Psoas muscle (tissue), 8 donors: ENCODE measurements around the gene TAS2R38. TPM values are rescaled to one million over a fixed set of nuclear protein-coding genes. Genes with fewer than 3 reads are reported as not detected.

ENCODE experiments used
- ATAC-seq, 4 donors: fragments of 200-7000 bp; cut with Tn5 transposase; one replicate each; pipeline ENCODE4 v1.9.1; 2020; ENCODE audit warnings: moderate library complexity in 3 of 4, mild to moderate bottlenecking in 2 of 4
- DNase-seq, 2 donors: peaks; one replicate each; pipeline ENCODE4 v3.0.0-alpha.2; 2020
- H3K27ac ChIP-seq: fragments of 200-600 bp; one replicate; pipeline ENCODE4 v1.8.0; 2022
- H3K27me3 ChIP-seq, 3 donors: fragments of 200-600 bp in 1 of 3; one replicate each; pipeline versions ENCODE4 v1.6.1 to v1.8.0; 2013 to 2022; ENCODE audit warnings: low read length in 2 of 3, mild to moderate bottlenecking in 2 of 3, moderate library complexity in 1 of 3; ENCODE audit not compliant: insufficient read depth in 3 of 3
- H3K36me3 ChIP-seq, 2 donors: fragments of 200-600 bp in 1 of 2; one replicate each; pipeline versions ENCODE4 v1.6.1 to v1.8.0; 2013 to 2022; ENCODE audit warnings: low read depth in 1 of 2, mild to moderate bottlenecking in 1 of 2, moderate library complexity in 1 of 2; ENCODE audit not compliant: insufficient read depth in 1 of 2
- H3K4me1 ChIP-seq: fragments of 200-600 bp; one replicate; pipeline ENCODE4 v1.8.0; 2022
- H3K4me3 ChIP-seq: fragments of 200-600 bp; one replicate; pipeline ENCODE4 v1.8.0; 2022; ENCODE audit warnings: mild to moderate bottlenecking
- H3K9me3 ChIP-seq: fragments of 200-600 bp; one replicate; pipeline ENCODE4 v1.8.0; 2022
- CTCF ChIP-seq: fragments of 200-600 bp; IDR thresholded peaks from one replicate; pipeline ENCODE4 v1.8.0; 2022; ENCODE audit warnings: antibody characterized with exemption
- WGBS, 3 donors: extraction: QIAGEN DNeasy Blood & Tissue Kit; methylation state at CpG; one replicate each; pipeline versions ENCODE4 v1.1.6 to v1.1.7; 2013; 5-methylcytosine and 5-hydroxymethylcytosine counted together
- intact Hi-C, 2 donors: fragments of 100-400 bp; cut with DNase I; formaldehyde crosslinking; loops; one replicate each; pipeline versions ENCODE4 v1.11.0 to v1.14.2; 2022
- polyA plus RNA-seq, 3 donors: library from polyadenylated mRNA; stranded (reverse); fragments of 200-250 nt; gene quantifications; one replicate each; pipeline ENCODE4 v1.2.3, GENCODE V29; 2013
- total RNA-seq, 4 donors: library from RNA; stranded (reverse); fragmentation: NEBNext Ultra II Directional in 2 of 4; extraction: Animal tissue kit (Norgen Biotek cat#: 25700) in 2 of 4; gene quantifications; one replicate each; pipeline versions ENCODE4 v1.2.1 to v1.2.4, GENCODE V29; 2021 to 2023
- donor health status: healthy with polysubstance abuse.
- donor health status: DM: no; HTN: no; CAD: no; lungs with moderate emphysema.
- donor health status: Bipolar disorder and iron deficiency.
- donor health status: healthy.
- donor health status: DM: yes; HTN: yes; CAD: no.
- donor health status: DM: no; HTN: no; CAD: no.
- donor health status: DM: no; HTN: no; CAD: no.
- donor health status: DM: yes; HTN: yes; CAD: no.

The TAS2R38 gene
- total and polyA plus RNA-seq, 7 donors = not detected

GRCh38 chr7:141954334-141954733 is 19.2 kb downstream of the TAS2R38 start:
- 70 to 83% (median 76%) methylated on average over 1 of the region's 1 CpG for WGBS, 3 donors
- no peaks in the 10 kb centered on the region for H3K36me3 ChIP-seq
- no peaks in the 10 kb centered on the region for H3K9me3 ChIP-seq
- DNase-seq (no peak), ATAC-seq (no peak)
- H3K4me1 ChIP-seq = no peaks in the 10 kb centered on the region
- no peak for TF ChIP-seq CTCF
- H3K4me3 ChIP-seq = no peak overlapping the region
- H3K27me3 ChIP-seq = no peaks in the 10 kb centered on the region
- intact Hi-C loops = no loop called here
- no peak overlapping the region for H3K27ac ChIP-seq

- no peaks in the 10 kb centered on the region for H3K36me3 ChIP-seq
- TF ChIP-seq CTCF = no peak
- intact Hi-C loops = no loop called here
- H3K27me3 ChIP-seq = no peaks in the 10 kb centered on the region
- ATAC-seq = no peak
- no peaks in the 10 kb centered on the region for H3K9me3 ChIP-seq
- no peak overlapping the region for H3K4me3 ChIP-seq
- H3K4me1 ChIP-seq = no peaks in the 10 kb centered on the region
- WGBS, 3 donors = 82 to 84% (median 82%) methylated on average over 1 of the region's 1 CpG
- DNase-seq = no peak
- no peak overlapping the region for H3K27ac ChIP-seq
These were observed 21.1 kb downstream of the TAS2R38 start for GRCh38 chr7:141952461-141952860.

GRCh38 chr7:141950806-141951205 is 22.8 kb downstream of the TAS2R38 start:
- Histone ChIP-seq H3K36me3 (no peaks in the 10 kb centered on the region), H3K4me3 (no peak overlapping the region), H3K9me3 (no peaks in the 10 kb centered on the region), H3K27me3 (no peaks in the 10 kb centered on the region), H3K4me1 (no peaks in the 10 kb centered on the region), H3K27ac (no peak overlapping the region)
- intact Hi-C loops = no loop called here
- no peak for DNase-seq
- no peak for ATAC-seq
- TF ChIP-seq CTCF = no peak
- WGBS, 3 donors = 80 to 93% (median 83%) methylated on average over 1 of the region's 1 CpG

- Histone ChIP-seq H3K4me3 (no peak overlapping the region), H3K9me3 (no peaks in the 10 kb centered on the region), H3K27me3 (no peaks in the 10 kb centered on the region), H3K27ac (no peak overlapping the region), H3K36me3 (no peaks in the 10 kb centered on the region), H3K4me1 (no peaks in the 10 kb centered on the region)
- intact Hi-C loops = no loop called here
- 79 to 83% (median 82%) methylated on average over 3 of the region's 3 CpGs for WGBS, 3 donors
- TF ChIP-seq CTCF = no peak
- DNase-seq (no peak), ATAC-seq (no peak)
These were observed 23.7 kb downstream of the TAS2R38 start for GRCh38 chr7:141949911-141950310.

- no peak for DNase-seq
- no peaks in the 10 kb centered on the region for H3K36me3 ChIP-seq
- H3K4me1 ChIP-seq = no peaks in the 10 kb centered on the region
- no peak for ATAC-seq
- WGBS, 3 donors = 55 to 80% (median 56%) methylated on average over 2 of the region's 2 CpGs
- H3K27me3 ChIP-seq = no peaks in the 10 kb centered on the region
- no peak overlapping the region for H3K27ac ChIP-seq
- H3K4me3 ChIP-seq = no peak overlapping the region
- intact Hi-C loops = no loop called here
- H3K9me3 ChIP-seq = no peaks in the 10 kb centered on the region
- no peak for TF ChIP-seq CTCF
These were observed 24.1 kb downstream of the TAS2R38 start for GRCh38 chr7:141949451-141949850.
